Endometrium (tissue), 2 donors: Measurements from ENCODE around the gene KRTAP5-2.

ENCODE experiments used
- FAIRE-seq: peaks from 2 replicates; lab custom pipeline; 2012; peaks lifted over from hg19 to GRCh38; lab: Jason Lieb, UNC
- donor health status: control.
- donor health status: control.

KRTAP5-2 gene

DNA sequence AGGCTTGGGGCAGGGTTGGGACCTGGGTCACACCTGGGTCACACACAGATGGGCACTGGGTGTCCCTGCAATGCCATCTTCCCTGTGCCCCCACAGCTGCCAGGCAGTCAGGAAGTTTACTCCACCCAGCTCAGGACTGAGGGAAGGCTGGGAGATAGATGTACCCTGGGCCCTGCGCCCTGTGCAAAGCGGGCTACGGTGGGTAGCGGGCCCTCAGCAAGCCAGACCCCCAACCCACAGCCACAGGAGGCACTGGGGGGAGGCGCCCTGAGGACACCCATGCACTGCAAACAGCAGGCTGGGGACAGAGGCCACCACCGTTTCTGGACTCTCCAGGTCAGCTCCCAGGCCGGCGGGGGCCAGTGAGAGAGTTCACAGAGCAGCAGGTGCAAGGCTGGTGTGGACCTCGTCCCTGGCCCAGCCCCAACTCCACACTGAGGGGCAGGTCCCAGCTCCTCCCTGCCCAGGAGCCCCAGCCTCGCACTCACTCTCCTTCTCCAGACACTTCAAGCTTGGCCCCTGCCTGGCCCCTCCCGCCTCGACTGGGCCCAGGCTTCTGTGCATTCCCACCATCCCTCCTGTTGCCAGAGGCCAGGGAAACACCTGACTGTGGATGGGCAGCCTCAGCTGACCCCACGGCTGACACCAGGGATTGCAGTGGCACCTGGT lies 30.9 kb downstream of the KRTAP5-2 start:
- no peak for FAIRE-seq

DNA sequence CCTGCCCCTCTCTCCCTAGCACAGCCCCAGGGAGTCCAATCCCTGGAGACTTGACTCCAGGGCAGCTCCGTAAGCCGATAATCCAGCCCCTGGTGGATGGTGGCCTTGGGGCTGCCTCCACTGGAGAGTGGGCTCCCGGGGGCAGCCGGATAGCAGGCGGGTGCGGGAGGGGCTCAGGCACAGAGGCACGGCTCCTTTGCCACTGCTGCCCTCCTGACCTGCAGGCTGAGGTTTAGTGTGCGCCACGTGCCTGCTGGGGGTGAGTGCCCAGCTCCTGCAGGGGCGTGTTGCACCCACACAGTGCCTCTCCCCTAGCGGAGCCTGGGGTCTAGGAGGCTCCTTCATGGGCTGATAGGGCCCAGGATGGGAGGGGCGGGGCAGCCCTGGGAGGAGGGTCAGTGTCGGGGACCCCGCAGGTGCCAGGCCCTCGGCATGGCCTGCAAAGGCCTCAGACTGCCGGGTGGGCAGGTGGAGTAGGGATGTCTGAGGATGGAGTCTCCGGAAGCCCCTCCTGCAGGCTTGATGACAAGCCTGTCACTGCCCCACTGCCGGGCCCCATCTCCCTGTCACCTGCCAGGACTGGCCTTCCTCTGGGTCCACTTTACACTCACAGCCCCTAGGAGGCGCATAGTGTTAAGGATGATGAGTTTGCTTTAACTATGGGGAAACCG lies 31.6 kb downstream of the KRTAP5-2 start:
- no peak for FAIRE-seq

DNA sequence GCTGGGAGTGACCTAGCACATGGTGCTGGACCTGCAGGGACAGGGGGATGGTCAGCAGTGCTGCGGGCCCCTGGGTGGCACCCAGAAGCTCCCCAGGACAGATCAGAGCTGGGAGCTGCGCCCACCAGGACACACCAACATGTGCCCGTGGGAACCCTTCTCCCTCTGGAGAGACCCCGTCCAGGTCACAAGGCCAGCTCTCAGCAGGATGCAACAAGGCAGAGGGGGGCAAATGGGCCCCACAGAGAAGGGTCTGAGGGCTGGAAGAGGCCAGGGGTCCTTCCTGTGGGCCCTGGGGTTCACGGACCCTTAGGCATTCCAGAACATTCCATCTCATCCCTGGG lies 32.2 kb downstream of the KRTAP5-2 start:
- FAIRE-seq = no peak

DNA sequence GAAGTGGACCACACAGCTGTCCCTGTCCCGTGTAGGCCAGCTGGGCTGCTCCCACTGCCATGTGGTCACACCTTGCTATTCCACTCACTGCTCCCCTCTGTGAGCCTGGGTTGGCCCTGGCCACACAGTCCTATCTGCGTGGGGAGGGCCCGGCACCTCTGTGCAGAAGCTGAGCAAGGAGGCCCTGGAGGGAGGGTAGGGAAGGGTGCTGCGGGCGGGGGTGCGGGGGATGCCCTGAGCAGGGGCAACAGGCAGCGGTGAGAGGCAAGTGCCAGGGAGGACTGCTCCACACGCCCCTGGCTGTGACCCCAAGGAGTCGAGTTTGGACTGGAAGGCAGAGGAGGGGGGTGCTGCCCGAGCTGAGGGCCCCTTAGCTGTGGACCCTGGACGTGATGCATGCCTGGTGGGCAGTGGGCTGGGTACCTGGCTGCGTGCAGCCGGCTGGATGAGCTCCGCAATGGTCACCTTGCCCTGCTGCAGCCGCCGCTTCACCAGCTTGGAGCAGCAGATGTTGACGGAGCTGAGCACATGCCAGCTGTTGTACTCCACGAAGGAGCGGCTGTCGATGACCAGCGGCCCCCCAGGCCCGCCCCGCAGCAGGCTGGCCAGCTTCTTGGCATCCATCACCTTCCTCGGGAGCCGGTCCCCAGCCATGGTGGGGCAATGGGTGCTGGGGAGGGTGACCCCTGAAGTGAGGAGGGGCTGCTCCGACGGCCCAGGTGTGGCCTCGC lies 32.8 kb downstream of the KRTAP5-2 start:
- FAIRE-seq = no peak

DNA sequence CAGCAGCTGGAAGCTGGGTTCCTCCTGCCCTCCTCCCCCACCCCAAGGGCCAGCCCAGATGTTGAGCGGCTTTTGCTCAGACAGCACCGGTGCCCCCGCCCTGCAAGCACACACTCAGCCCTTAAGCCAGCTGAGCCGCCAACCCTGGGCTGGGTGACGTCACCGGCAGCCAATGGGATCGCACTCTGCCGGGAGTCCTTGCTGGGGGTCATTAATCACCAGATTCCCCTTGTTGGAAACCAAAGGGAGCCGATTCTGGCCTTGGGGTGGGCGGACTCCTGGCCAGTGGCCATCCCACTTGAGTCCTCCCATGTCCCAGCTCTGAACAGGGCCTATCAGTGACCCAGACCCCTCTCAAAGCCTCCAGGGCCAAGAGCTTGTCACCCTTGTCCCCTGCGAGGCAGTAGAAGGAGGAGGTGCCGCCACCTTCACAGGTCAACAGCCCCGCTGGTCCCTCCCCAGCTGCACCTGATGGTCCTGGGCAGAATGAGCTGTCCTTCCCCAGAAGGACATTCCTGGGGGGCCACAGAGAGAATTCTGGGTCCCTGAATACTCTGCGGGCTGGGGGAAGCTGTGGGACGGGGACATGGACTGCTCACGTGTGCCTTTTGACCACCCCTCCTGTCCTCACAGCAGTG lies 33.4 kb downstream of the KRTAP5-2 start:
- FAIRE-seq = no peak

DNA sequence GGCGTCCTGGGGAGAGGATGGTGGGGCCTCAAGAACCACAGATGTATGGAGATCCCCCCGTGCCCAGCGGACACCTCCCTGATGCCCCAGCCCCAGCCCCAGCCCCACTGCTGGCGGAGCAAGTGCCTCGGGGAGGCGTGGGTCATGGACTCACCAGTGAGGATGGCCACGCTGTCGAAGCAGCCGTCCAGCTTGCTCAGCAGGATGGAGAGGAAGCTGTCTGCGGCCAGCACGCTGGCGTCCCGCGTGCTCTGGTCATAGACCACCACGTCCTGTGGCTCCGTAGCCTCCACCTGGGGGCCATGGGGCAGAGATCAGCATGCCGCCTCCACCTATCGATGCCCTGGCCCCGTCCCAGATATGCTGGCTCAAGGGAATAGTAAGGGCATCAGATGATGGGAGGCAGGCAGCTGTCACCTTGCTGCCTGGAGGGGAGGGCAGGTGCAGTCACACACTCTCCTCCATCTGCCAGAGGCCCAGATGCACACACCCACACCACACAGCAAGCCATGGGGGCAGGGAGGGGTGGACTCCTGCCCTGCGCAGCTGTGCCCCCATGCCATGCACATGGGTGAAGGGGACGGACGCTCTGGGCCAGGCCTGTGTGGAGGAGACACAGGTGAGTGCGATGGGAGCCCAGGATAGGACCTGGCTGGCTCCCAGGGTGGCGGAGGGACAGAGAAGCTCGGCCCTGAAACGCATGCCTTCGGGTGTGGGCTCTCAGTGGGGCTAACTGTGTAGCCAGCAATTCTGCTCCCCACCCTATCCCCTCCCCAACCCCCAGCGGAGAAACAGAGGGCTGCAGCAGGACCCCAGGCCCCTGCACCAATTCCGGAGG lies 34.2 kb downstream of the KRTAP5-2 start:
- FAIRE-seq = no peak

DNA sequence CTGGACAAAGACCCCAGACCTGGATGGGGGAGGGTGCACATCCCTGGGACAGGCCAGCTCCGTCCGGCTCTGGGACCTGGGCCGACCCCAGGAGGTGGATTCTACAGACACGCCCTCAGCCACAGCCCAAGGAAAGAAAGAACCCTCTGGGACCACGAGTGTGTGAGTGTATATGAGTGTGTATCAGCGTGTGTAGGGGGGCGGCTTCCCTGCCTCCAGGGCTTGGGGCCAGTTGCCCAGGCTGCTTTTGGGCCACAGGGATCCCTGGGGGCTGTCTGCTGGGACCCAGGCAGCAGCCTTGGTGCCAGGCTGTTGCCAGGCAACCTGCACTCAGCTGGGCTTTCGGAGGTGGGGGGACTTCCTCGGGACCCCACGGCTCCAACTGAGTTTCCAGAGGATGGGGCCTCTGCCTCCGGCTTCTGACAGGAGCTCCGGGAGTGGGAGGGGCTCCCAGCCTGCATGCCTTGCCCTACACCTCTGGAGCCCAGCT lies 34.9 kb downstream of the KRTAP5-2 start:
- no peak for FAIRE-seq

DNA sequence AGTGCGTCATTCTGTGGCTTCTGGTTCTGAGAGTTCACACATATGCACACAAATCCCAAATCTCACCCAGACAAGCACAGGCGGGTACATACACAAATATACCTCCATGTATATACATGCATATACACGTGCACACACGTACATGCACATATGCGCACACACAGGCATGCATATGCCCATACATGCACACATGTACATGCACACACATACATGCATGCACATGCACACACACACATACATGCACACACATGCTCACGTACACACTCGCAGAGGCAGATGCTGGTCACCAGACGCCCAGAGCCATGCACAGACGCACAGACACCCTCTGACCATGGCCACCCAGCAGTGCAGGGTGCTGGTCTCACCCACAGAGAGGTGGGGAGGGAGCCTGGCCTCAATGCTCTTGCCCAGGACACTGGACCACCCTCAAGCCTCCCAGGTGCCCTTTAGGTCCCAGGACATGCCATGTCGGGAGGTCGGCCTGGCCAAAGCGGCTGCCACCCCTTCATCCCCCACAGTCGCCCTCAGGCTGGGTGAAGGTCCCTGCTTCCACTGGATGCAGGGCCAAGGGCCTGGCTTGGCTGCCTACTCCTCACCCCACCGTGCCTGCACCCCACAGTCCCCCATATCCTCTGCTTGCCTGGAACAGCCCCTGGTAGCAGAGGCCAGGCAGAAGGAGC lies 35.5 kb downstream of the KRTAP5-2 start:
- FAIRE-seq = no peak

DNA sequence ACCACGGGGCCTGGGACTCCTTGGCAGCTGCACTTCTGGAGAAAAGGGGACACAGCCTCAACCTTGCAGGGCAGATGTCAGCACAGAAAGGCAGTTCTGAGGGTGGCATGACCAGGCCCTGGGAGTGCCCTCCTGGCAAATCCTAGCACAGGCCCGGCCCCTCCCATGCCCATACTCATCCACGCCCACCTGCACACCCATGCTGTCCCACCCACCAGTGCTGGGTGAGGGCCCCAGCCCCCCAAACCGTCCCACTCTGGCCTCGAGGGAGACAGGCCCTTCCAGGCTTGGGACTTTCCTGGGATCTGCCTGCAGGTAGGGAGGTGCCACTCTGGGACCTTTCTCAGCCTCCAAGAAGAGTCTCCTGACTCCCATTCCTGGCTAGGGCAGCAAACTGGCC lies 36.1 kb downstream of the KRTAP5-2 start:
- no peak for FAIRE-seq

DNA sequence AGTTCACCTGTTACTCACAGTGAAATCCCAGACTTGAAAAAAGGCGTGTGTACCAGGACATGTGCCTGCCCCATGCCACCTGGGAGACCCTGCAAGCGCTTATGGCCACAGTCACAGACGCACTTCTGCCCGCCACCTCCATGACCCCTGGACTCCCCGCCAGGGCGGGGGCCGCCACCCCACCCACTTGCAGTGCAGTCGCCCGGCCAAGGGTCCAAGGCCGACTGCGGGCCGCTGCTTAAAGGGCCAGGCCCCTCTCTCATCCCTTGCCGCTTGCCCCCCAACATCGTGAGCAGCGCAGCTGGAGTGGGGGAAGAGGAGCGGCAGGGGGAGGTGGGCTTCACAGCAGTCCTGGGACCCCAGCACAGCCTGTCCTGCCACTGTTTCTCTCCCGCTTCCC lies 36.8 kb downstream of the KRTAP5-2 start:
- no peak for FAIRE-seq

DNA sequence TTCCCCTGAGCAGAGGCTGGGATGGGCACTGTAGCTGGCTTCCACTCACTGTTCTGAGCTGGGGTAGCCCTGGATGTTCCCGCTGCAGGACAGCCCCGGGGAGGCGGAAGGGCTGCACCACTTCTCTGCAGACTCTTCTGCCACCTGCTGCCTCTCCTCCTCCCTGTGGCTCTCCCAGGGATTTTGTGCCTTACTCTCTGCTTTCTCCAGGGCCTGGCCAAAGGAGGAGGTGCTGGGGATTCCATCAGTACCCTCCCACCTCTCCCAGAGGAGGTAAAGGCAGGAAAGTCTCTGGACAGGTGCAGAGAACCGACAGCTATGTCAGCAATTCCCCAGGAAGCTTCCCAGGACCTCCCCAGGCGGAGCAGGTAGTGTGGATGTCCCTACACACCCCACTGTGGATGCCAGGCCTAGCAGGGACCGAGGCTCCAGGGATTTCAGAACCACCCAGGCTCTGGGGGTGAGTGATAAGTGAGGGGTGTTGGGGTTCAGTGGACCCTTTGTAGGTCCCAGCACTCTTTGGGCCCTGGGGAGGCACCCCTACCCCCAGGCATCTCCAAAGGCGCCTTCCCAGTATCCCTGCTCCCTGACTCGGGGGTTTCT lies 37.3 kb downstream of the KRTAP5-2 start:
- no peak for FAIRE-seq

DNA sequence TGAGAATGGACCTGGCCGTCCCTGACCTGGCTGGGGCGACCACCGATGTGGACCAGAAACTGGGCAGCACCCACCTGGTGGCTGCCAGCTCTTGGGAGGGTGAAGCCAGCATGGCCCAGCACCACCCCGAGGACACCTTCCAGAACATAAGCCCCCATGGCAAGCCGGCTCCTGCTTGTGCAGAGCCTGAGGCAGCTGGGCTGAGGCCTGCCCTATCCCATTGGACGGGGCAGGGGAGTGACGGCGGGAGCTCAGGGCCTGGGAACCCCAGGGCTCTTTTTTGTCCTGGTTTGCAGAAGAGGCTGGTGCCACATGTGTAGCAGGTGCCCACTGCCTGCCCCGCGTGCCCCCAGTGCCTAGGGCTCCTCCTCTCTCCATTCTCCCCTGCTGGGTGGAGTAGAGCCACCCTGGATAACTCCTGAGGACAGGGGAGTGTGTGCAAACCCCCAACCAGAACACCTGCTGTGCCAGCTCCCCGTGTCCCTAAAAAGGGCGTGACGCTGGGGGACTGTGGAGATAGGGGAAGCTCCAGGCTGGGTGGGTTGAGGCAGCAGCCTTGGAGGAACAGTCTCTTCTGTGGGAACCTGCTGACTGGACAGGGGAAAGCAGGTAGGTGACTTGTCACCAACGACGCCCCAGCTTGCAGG lies 38.0 kb downstream of the KRTAP5-2 start:
- FAIRE-seq = no peak

DNA sequence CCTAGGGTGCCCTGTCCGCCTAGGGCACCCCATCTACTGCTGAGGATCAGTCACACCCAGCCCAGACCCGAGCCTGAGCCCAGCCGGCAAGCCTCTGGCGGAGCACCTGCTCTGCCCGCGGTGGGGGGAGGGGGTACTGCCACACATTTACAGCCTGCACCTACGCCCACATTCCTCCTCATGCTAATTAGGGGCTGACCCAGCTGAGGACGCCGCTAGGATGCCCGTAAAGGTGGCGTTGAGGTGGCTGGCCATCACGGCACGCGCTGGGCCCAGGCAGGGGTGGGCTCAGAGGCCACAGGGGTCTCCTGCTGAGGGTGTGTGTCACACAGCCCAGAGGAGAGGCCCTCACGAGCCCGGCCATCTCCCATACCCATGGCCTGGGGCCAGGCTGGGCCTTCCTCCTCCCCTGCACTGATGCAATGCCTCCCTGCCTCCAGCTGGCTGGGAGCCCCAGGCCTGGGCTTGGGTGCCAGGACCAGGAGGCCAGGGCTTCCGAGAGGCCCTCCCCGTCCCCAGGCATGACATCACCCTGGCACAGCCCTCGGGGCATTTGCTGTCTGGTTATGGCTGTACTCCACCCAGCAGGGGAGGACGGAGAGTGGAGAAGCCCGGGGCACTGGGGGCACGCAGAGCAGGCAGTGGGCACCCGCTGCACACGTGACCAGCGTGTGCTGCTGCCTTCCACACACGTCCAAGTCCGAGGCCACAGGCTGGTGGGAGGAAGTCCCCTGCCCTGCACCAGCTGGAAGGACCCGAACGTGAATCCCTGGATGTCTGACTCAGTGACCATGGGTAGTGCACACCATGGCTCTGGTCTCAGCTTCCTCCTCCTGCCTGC lies 38.8 kb downstream of the KRTAP5-2 start:
- FAIRE-seq = no peak

DNA sequence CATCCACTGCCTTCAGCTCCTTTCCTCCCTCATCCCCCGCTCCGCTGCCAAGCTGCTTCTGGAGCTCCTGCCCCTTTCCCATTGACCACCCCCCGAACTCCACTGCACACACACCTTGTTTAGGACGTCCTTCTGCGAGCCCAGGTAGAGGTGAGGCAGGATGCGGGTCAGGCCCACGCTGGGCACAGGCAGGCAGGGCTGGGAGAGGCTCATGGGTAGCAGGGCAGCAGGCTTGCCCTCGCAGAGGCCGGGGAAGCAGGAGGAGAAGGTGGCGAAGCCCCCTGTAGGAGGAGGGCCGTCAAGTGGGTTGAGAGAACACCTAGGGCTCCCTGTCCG lies 39.4 kb downstream of the KRTAP5-2 start:
- FAIRE-seq = no peak

DNA sequence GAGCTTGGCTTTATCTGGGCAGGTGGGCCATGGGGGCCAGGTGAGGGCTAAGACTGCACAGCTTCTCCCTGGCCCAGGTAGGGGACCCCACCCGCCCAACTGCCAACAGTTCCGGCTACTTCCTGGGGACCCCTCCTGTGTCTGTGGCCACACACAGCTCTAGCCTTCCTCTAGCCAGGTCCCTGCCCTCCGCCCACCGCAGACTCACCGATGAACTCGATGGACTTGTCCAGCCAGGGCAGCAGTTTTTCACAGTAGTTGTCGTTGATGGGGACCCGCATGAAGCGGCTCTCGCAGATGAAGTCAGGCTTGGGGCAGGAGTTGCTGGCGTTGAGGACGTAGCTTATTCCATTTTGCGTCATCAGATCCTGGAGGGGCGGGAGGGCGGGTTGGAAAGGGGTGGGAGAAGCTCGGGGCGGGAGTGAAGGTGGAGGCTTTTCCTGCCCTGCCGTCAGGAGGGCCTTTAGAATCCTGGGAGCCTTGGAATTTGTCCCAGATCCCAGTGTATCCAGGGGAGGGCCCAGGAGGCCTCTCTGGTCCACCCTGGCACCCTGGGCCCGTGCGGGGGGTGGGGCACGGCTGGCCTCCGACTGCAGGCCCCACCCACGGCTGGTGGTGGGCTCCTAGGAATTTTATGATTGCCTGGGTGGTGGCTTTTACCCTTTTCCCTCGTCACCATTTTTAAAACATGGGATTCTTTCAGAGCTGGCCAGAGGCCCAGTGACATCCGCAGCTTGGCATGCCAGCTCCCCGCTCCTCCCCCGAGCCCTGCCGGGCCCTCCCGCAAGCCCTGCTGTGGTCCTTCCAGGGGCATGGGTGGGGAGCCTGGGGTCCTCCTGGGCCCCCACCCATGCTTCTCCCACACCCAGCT lies 40.0 kb downstream of the KRTAP5-2 start:
- FAIRE-seq = no peak

DNA sequence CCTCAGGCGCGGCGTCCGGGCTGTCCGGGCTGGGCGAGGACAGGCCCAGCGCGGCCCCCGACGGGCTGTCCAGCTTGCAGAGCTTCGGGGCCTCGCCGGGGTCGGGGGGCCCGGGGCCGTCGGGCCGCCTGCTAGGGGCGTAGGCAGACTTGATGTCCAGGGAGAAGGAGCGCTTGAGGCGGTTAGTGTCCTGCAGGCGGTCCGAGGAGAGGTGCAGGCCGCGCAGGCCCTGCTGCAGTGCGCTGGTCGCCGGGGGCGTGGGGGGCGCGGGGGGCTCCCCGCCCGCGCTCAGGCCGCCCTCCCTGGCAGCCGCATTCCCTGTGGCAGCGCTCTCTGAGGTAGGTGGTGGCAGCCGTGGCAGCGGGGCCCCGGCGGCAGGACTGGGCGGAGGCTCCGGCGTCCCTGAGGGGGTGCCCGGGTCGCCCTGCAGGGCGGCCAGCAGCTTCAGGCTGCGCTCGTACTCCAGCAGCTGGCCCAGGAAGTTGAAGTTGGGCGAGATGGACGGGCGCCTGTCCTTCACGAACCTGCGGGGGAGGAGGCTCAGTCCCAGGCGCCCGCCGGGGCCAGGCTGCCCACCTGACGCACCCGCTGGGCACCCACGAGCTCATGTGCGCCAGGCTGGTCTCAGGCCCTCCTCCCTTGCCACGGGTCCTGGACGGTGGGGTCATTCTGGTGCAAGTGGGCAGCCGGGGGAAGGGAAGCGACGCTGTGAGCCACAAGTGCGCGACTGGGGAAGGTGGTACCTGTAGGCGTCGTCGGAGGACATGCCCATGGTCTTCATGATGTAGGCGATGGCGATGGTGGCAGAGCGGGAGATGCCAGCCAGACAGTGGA lies 40.8 kb downstream of the KRTAP5-2 start:
- FAIRE-seq = no peak

DNA sequence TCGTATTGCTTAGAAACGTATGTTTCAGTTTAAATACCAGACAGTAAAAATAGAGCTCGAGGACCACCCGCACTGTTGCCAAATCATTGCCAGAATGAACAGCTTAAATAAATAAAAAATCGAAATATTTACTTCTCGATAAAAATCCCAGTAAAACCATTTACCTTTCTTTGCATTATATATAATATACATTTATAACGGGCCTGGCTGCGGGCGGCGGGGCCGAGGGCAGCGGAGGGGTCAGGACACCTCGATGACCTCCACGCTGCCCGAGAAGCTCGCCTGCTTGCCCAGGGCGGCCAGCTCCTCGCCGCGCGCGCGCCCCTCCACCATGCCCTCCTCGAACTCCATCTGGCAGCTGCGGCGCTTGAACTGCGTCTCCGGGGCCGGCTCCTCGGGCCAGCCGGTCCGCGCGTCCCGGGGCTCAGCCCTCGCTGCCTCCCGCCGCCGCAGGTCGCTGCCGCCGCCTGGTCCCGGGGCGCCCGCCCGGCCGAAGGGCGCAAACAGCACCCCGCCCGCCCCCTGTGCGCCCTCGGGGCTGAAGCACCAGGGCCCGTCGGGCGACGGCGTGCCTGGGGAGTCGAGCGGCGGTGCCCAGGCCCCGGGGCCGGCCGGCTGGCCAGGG lies 41.7 kb downstream of the KRTAP5-2 start:
- FAIRE-seq = no peak
